Urothelium cell line (cell line): Measurements from ENCODE around the gene PUS1.
"Not testable (repeated sequence)": the region's sequence is repeated elsewhere in the genome, so short reads cannot be mapped to it uniquely, and the experiment has no call there.

Experiments
- DNase-seq: peaks from one replicate; pipeline ENCODE4 v3.0.0; 2011; ENCODE audit warnings: low spot score, mixed read lengths
- FAIRE-seq: peaks from 2 replicates; lab custom pipeline; 2011; peaks lifted over from hg19 to GRCh38; lab: Jason Lieb, UNC

Gene PUS1

DNA sequence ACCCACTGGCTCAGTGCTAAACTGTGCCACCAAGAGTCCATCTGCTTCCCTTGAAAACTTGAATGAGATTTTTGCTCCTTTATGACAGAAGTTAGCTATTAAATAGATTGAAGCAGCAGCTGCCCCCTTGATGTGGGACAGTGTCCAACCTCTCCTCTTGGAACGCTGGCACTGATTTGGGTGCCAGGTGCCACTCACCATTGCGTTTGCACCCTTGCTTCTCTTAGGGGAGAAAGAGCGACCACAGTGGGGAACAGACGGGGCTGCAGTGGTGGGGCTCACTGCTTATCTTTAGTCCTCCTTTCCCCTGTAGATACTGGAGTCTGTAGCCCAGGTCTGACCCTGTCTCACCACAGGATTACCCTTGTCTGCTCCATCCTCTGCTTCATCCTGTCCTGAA is 30.0 kb downstream of the PUS1 start:
- no peak for DNase-seq

DNA sequence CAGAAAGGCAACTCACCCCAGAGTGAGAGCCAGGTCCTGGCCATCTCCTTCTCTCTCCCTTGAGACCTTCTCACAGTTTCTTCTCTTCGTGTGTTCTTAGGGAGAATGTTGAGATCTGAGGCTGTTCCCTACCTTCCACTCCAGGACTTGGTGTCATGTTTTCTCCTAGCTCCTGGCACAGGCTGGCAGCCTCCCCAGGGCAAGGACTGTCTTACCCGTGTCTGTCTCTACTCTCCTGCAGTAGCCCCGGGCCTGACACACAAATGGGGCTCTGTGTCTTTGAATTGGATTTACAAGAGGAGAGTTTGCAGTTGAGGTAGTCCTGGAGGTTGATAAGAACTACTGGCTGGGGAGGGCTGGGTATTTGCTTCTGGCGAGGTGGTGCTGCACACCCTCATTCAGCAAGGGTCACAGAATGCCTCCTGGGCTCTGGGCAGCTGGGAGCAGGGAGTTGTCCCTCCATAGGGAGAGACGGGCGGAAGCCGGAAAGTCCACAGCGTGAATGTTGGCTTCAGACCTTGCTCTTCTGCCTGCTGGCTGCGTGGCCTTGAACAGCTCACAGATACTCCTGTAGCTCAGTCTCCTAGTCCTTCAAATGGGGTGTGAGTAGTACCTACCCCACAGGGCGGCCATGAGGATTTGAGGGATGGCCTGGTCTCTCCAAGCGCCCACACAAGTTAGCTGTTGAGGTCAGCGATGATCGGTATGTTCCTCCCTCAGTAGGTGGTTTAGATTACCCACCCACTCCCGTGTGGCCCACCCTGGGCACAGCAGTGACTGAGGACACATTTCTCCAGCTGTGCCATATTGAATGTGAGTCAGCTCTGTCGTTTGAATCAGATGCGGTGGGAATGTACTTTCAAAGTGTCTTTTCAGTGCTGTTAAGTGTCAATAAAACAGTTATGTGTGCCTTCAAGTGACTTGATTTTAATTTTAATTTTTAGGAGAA is 30.8 kb downstream of the PUS1 start:
- FAIRE-seq = no peak
- no peak for DNase-seq

More for the DNA sequence above, 30.0 kb downstream of the PUS1 start:
- FAIRE-seq = no peak

- peak; percentile 79 for FAIRE-seq
Measured at GRCh38 chr12:131960590-131961325, 31.7 kb downstream of the PUS1 start.

DNA sequence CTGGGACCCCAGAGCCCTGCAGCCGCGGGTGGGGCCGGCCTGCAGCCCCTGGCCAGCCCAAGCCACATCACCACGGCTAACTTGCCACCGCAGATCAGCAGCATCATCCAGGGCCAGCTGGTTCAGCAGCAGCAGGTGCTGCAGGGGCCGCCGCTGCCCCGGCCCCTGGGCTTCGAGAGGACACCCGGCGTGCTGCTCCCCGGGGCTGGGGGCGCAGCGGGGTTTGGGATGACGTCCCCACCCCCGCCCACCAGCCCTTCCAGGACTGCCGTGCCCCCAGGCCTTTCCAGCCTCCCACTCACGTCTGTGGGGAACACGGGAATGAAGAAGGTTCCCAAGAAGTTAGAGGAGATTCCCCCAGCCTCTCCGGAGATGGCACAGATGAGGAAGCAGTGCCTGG is 32.3 kb downstream of the PUS1 start:
- not testable (repeated sequence) for DNase-seq, FAIRE-seq

More at GRCh38 chr12:131960590-131961325, 31.7 kb downstream of the PUS1 start:
- not testable (repeated sequence) for DNase-seq

GRCh38 chr12:131962069-131962468 is 33.0 kb downstream of the PUS1 start:
- FAIRE-seq = no peak
- DNase-seq = no peak

GRCh38 chr12:131963381-131963780 is 34.3 kb downstream of the PUS1 start:
- no peak for DNase-seq
- FAIRE-seq = no peak

GRCh38 chr12:131965073-131965472 is 36.0 kb downstream of the PUS1 start:
- DNase-seq (no peak), FAIRE-seq (no peak)

DNA sequence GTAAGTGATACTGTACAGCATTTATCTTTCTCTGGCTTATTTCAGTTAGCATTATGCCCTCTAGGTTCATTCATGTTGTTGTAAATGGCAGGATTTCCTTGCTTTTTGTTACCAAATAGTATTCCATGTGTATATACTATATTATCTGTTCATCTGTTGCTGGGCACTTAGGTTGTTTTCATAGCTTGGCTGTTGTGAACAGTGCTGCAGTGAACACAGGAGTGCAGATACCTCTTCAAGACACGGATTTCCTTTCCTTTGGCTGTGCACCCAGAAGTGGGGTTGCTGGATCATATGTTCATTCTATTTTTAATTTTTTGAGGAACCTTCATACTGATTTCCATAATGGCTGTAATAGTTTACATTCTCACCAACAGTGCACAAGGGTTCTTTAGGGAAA is 42.1 kb downstream of the PUS1 start:
- FAIRE-seq = no peak
- no peak for DNase-seq

DNA sequence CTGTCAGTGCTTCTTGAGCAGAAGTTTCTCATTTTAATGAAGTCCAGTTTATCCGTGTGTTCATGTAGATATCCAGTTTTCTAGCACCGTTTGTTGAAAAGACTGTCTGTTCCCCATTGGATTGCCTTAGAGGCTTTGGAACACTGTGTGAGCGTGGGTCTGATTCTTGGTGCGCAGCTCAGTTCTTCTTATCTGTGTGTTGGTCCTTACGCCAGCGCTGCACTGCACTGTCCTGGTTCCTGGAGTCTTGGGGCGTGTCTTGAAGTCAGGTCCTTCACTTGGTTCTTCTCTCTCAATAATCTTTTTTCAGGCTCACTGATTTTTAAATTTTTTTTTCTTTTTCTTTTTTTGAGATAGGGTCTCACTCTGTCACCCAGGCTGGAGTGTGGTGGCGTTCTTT is 46.2 kb downstream of the PUS1 start:
- FAIRE-seq (no peak), DNase-seq (no peak)

DNA sequence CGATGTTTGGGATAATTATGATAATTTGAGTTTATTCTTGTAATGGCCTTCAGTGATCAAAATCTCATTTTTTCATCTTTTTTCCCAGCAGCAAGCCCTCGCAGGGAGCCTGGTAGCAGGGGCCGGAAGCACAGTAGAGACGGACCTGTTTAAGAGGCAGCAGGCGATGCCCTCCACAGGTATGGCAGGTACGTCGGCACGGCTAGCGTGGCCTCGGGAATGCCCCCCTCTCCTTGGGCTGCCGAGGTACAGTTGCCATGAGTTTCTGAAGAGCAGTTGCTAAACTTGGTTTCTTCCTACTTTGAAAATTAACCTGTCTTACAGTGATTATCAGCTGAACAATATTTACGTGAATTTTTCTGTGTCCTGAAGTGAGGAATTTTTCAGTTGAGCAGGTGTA is 50.5 kb downstream of the PUS1 start:
- FAIRE-seq (no peak), DNase-seq (no peak)

DNA sequence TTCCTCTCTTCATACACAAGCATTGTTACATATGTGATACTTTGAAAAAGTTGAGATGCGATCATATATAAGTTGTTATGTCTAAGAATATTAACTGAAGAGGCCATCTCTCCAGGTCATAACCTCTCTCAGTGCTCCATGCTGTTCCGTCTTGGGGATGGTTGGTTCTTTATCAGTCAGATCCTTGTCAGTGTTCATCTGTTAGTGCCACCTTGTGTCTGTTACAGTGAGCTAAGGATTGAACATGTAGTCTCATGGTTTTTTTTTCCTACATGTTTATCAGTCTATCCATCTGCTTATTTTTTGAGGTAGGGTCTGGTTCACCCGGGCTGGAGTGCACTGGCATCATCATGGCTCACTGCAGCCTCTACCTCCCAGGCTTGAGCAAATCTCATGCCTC is 51.2 kb downstream of the PUS1 start:
- FAIRE-seq (no peak), DNase-seq (no peak)

DNA sequence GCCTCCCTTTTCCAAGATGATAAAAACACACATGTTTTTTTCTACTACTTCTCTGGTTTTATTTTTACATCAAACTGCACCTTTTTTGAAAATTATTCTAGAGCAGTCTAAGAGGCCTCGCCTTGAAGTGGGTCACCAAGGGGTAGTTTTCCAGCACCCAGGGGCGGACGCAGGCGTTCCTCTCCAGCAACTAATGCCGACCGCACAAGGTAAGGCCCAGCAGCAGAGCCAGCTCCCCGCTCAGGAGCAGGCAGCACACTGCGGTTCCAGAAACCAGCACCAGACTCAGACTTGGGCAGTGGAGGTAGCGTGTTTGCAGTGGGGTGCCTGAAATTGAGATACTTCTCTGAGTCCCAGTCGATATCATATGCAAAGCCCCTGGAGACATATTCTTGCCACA is 52.3 kb downstream of the PUS1 start:
- no peak for FAIRE-seq
- DNase-seq = no peak

DNA sequence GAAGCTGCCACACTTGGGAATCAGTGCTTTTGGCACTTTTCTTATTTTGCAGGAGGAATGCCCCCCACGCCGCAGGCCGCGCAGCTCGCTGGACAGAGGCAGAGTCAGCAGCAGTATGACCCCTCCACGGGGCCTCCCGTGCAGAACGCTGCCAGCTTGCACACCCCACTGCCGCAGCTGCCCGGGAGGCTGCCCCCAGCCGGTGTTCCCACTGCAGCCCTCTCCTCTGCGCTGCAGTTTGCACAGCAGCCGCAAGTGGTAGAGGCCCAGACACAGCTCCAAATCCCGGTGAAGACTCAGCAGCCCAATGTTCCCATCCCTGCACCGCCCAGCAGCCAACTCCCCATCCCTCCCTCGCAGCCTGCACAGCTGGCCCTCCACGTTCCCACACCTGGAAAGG is 53.0 kb downstream of the PUS1 start:
- DNase-seq = no peak
- FAIRE-seq = no peak

- DNase-seq (no peak), FAIRE-seq (no peak)
Measured at GRCh38 chr12:131983026-131983425, 54.0 kb downstream of the PUS1 start.

DNA sequence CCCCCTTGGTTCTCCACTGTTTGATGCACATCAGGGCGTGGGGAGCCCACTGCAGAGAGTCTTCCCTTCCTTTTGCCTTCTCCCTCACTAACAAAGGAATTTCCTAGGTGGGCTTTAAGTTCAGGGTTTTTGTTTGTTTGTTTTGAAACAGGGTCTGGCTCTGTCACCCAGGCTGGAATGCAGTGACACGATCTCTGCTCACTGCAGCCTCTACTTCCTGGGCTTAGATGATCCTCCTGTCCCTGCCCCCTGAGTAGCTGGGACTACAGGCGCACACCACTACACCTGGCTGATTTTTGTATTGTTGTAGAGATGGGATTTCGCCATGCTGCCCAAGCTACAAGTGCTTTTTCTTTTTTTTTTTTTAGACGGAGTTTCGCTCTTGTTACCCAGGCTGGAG is 54.5 kb downstream of the PUS1 start:
- DNase-seq (no peak), FAIRE-seq (no peak)

- FAIRE-seq = no peak
- DNase-seq = no peak
Measured at GRCh38 chr12:131984334-131984733, 55.3 kb downstream of the PUS1 start.

DNA sequence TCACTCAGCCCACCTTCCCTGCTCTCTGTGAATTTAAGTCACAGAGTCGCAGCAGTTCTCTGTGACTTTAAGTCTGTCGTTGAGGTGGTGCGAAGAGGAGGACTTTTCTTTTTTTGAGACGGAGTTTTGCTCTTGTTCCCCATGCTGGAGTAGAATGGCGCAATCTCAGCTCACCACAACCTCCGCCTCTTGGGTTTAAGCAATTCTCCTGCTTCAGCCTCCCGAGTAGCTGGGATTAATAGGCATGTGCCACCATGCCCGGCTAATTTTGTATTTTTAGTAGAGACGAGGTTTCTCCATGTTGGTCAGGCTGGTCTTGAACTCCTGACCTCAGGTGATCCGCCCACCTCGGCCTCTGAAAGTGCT is 56.4 kb downstream of the PUS1 start:
- FAIRE-seq, DNase-seq: not testable (repeated sequence)

DNA sequence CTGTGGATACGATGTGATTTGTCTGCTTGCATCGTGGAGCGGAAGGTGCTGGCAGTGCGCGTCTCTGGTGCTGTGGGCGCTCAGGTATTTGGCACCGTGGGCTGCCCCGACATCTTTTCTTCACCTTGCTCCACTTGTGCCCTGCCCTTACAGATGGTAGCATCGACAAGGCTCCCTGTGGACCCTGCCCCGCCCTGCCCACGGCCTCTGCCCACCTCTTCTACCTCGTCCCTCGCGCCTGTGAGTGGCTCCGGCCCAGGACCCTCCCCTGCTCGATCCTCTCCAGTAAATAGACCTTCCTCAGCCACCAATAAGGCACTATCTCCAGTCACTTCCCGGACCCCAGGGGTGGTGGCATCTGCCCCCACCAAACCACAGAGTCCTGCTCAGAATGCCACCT is 57.3 kb downstream of the PUS1 start:
- DNase-seq = no peak
- FAIRE-seq = no peak

GRCh38 chr12:131986910-131987309 is 57.8 kb downstream of the PUS1 start:
- FAIRE-seq (no peak), DNase-seq (no peak)

- FAIRE-seq = peak; percentile 40
Measured at GRCh38 chr12:131987552-131987951, 58.5 kb downstream of the PUS1 start.

DNA sequence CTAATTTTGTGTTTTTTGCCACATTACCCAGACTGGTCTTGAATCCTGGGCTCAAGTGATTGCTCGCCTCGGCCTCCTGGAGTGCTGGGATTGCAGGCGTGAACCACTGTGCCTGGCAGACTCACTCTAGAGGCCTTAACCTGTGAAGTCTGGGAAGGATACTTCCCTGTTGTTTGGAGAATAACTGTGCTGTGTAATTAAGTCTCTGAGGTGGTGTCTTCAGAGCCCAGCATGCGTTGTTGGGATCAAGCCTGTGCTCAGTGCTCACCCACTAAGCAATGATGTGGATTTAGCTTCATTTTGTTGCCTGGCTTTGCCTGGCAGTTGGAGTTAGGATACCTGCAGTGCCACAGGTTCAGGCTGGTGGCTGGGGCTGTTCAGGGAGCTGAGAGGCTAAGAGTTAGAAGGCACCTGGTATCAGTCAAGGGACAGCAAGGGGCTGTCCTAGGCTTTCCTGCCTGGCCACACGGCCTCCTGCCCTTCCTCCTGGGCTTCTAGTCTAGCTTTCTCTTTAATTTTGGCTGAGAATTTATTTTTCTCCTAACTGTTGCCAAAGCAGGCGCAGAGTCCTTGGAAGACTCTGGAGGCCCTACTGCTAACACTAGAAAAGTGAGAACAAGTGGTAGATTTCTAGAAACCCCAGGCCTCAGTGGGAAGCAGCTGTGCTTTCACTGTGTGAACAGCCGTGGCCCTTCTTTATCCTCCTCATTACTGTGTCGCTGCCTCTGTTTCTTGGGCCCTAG is 59.1 kb downstream of the PUS1 start:
- FAIRE-seq = no peak
- no peak for DNase-seq

More at GRCh38 chr12:131987552-131987951, 58.5 kb downstream of the PUS1 start:
- DNase-seq = no peak
